ENCODE results near the gene MEI1.

Gene MEI1

GRCh38 chr22:41772198-41772597 lies 72.9 kb downstream of the MEI1 start:
- no peak for TF ChIP-seq CTCF (IDR thresholded peaks at IDR 0.05; ENCODE audit: low read depth, low read length)
- no peak overlapping the region for H3K4me3 ChIP-seq (ENCODE audit: low read depth, low read length)
- H3K9me3 ChIP-seq (ENCODE audit: severe bottlenecking), result no peaks in the 10 kb centered on the region
- no peaks in the 10 kb centered on the region for H3K36me3 ChIP-seq
- H3K27me3 ChIP-seq (ENCODE audit: insufficient read depth, low read depth, severe bottlenecking), result no peaks in the 10 kb centered on the region
- no peak overlapping the region for H3K27ac ChIP-seq
- DNase-seq, result no peak

- Histone ChIP-seq H3K9me3 (ENCODE audit: severe bottlenecking) (no peaks in the 10 kb centered on the region), H3K27ac (no peak overlapping the region), H3K27me3 (ENCODE audit: insufficient read depth, low read depth, severe bottlenecking) (no peaks in the 10 kb centered on the region), H3K4me3 (ENCODE audit: low read depth, low read length) (no peak overlapping the region), H3K36me3 (no peaks in the 10 kb centered on the region)
- no peak for DNase-seq
- TF ChIP-seq CTCF (IDR thresholded peaks at IDR 0.05; ENCODE audit: low read depth, low read length), result no peak
Observed at GRCh38 chr22:41772645-41773044, 73.3 kb downstream of the MEI1 start.

- no peak for TF ChIP-seq CTCF (IDR thresholded peaks at IDR 0.05; ENCODE audit: low read depth, low read length)
- no peaks in the 10 kb centered on the region for H3K36me3 ChIP-seq
- H3K27ac ChIP-seq, result no peak overlapping the region
- H3K27me3 ChIP-seq (ENCODE audit: insufficient read depth, low read depth, severe bottlenecking), result no peaks in the 10 kb centered on the region
- no peaks in the 10 kb centered on the region for H3K9me3 ChIP-seq (ENCODE audit: severe bottlenecking)
- no peak for DNase-seq
- no peak overlapping the region for H3K4me3 ChIP-seq (ENCODE audit: low read depth, low read length)
Observed at GRCh38 chr22:41775338-41775737, 76.0 kb downstream of the MEI1 start.

GRCh38 chr22:41775976-41776375 lies 76.7 kb downstream of the MEI1 start:
- Histone ChIP-seq H3K36me3 (no peaks in the 10 kb centered on the region), H3K4me3 (ENCODE audit: low read depth, low read length) (no peak overlapping the region), H3K27ac (no peak overlapping the region), H3K27me3 (ENCODE audit: insufficient read depth, low read depth, severe bottlenecking) (no peaks in the 10 kb centered on the region), H3K9me3 (ENCODE audit: severe bottlenecking) (no peaks in the 10 kb centered on the region)
- DNase-seq, result no peak
- TF ChIP-seq CTCF (IDR thresholded peaks at IDR 0.05; ENCODE audit: low read depth, low read length), result no peak

GRCh38 chr22:41776381-41776780 lies 77.1 kb downstream of the MEI1 start:
- TF ChIP-seq CTCF (IDR thresholded peaks at IDR 0.05; ENCODE audit: low read depth, low read length), result no peak
- no peak overlapping the region for H3K27ac ChIP-seq
- no peaks in the 10 kb centered on the region for H3K9me3 ChIP-seq (ENCODE audit: severe bottlenecking)
- H3K36me3 ChIP-seq, result no peaks in the 10 kb centered on the region
- H3K4me3 ChIP-seq (ENCODE audit: low read depth, low read length), result no peak overlapping the region
- no peak for DNase-seq
- H3K27me3 ChIP-seq (ENCODE audit: insufficient read depth, low read depth, severe bottlenecking), result no peaks in the 10 kb centered on the region

- H3K9me3 ChIP-seq (ENCODE audit: severe bottlenecking), result no peaks in the 10 kb centered on the region
- no peak for DNase-seq
- H3K27ac ChIP-seq, result no peak overlapping the region
- no peaks in the 10 kb centered on the region for H3K36me3 ChIP-seq
- no peaks in the 10 kb centered on the region for H3K27me3 ChIP-seq (ENCODE audit: insufficient read depth, low read depth, severe bottlenecking)
- no peak overlapping the region for H3K4me3 ChIP-seq (ENCODE audit: low read depth, low read length)
- TF ChIP-seq CTCF (IDR thresholded peaks at IDR 0.05; ENCODE audit: low read depth, low read length), result no peak
Observed at GRCh38 chr22:41777749-41778425, 78.6 kb downstream of the MEI1 start.

Data from WERI-Rb-1 (cell line).